Measurements from ENCODE around the gene RACGAP1. TPM values are rescaled to one million over a fixed set of nuclear protein-coding genes. Genes with fewer than 3 reads are reported as not detected.

Gene RACGAP1, protein sequence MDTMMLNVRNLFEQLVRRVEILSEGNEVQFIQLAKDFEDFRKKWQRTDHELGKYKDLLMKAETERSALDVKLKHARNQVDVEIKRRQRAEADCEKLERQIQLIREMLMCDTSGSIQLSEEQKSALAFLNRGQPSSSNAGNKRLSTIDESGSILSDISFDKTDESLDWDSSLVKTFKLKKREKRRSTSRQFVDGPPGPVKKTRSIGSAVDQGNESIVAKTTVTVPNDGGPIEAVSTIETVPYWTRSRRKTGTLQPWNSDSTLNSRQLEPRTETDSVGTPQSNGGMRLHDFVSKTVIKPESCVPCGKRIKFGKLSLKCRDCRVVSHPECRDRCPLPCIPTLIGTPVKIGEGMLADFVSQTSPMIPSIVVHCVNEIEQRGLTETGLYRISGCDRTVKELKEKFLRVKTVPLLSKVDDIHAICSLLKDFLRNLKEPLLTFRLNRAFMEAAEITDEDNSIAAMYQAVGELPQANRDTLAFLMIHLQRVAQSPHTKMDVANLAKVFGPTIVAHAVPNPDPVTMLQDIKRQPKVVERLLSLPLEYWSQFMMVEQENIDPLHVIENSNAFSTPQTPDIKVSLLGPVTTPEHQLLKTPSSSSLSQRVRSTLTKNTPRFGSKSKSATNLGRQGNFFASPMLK
- total RNA-seq: 24.2 and 43.2 TPM in 2 replicates

GRCh38 chr12:50025187-50026059, at the start of gene RACGAP1:
TSS of gene RACGAP1 (minus strand) at chr12:50025494. CDS start at chr12:50016715, 8,779 bp downstream.

GRCh38 chr12:50057000-50057841, 31.9 kb upstream of the RACGAP1 start, which contains the start of gene ASIC1:
TSS of gene ASIC1 (plus strand) at chr12:50057596. CDS start at chr12:50058767, 1,171 bp downstream.

GRCh38 chr12:49972641-49973360, 52.5 kb downstream of the RACGAP1 start, which contains the start of gene AQP6:
TSS of gene AQP6 (plus strand) at chr12:49972947. CDS start at chr12:49973174, 227 bp downstream.

DNA sequence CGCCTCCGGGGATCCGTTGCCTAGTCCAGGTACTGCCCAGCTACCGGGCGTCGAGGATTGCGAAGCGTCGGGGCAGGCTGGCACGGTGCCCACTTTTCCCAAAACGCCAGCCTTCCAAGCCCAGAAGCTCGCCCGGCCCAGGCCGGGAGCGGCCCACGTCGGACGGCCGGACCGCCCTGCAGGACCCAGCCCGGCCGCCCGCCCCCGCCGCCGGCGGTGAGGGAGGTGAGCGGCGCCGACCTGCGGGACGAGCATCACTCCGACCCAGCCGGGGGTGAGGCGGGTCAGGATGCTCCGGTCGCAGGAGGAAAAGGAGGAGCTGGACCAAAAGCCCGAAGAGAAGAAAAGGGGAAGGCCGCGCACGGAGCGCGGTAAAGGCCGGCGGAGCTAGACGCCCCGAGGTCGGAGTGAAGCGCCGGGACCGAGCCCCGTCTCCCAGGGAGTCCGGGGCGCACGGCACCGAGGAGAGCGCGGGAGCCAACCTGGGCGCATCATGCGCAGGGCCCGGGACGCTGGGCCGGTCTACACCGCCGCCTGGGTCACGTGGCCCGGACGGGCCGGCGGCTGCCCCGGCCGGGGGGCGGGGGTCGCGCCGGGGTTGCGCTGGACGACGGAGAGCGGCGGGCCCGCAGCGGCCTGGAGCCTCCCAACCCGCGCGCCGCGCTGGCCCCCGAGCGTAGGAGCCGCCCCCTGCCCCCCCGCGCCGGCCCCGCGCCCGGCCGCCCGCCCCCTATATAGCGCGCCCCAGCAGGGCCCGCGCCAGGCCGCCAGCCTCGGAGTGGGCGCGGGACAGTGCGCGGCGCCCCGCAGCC, 64.0 kb downstream of the RACGAP1 start, which contains the start of gene AQP5:
Gene AQP5 (plus strand): TSS at position 762 of the 812 bp plus-strand sequence. CDS start 146 bp downstream, outside the sequence.

GRCh38 chr12:49950273-49951251, 74.7 kb downstream of the RACGAP1 start, which contains the start of gene AQP2:
TSS of gene AQP2 (plus strand) at chr12:49950737. CDS start at chr12:49950831, 94 bp downstream.

Other genes with a start within 250 kb of the RACGAP1 start
- gene NCKAP5L, start 197.1 kb downstream of the RACGAP1 start, total RNA-seq: 19.5 and 28.3 TPM in 2 replicates
- 2.6 and 4.2 TPM in 2 replicates for gene BCDIN3D, start 182.4 kb downstream of the RACGAP1 start, total RNA-seq
- 3.5 and 15.8 TPM in 2 replicates for gene FAIM2, start 121.6 kb downstream of the RACGAP1 start, total RNA-seq
- not detected in 2 replicates for gene AQP2, start 74.8 kb downstream of the RACGAP1 start, total RNA-seq
- gene AQP5, start 63.6 kb downstream of the RACGAP1 start, total RNA-seq: not detected in 2 replicates
- not detected in 2 replicates for gene AQP6, start 52.5 kb downstream of the RACGAP1 start, total RNA-seq
- 3.1 and 14.3 TPM in 2 replicates for gene ASIC1, start 32.1 kb upstream of the RACGAP1 start, total RNA-seq
- gene SMARCD1, start 59.8 kb upstream of the RACGAP1 start, total RNA-seq: 56.8 and 108 TPM in 2 replicates
- gene GPD1, start 78.5 kb upstream of the RACGAP1 start, total RNA-seq: 0.16 TPM in 1 of 2 replicates, not detected in the other
- gene COX14, start 86.7 kb upstream of the RACGAP1 start, total RNA-seq: 19.8 and 48.6 TPM in 2 replicates
- gene CERS5, start 141.9 kb upstream of the RACGAP1 start, total RNA-seq: 26.3 and 42.0 TPM in 2 replicates

Measured in epithelial cell of alveolus of lung (primary cell).